GM19455 (cell line): ENCODE data around the gene TFDP1.

Source experiments
- ATAC-seq: cut with Tn5 transposase; IDR thresholded peaks from one replicate; pipeline ENCODE4 v1.9.1; 2021; ENCODE audit not compliant: unreplicated experiment

The TFDP1 gene

DNA sequence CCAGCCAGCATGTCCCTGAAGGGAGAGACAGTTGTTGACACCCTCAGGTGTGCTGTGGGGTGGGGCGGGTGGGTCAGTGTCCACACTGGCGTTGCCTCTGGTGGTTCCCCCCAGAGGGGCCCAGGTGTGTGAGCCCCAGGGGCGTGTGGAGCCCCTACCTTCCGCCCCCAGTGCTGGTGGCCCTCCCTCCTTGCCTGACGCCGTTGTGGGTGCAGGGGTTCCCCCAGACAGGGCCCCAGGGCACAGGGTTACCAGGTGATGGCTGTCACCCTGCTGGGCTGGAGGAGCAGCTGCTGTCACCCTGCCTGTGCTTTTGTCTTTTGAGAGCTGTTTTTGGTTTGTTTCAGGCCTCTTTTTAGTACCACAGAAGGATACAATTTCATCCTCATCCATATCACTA, 46.3 kb downstream of the TFDP1 start:
- no peak for ATAC-seq

DNA sequence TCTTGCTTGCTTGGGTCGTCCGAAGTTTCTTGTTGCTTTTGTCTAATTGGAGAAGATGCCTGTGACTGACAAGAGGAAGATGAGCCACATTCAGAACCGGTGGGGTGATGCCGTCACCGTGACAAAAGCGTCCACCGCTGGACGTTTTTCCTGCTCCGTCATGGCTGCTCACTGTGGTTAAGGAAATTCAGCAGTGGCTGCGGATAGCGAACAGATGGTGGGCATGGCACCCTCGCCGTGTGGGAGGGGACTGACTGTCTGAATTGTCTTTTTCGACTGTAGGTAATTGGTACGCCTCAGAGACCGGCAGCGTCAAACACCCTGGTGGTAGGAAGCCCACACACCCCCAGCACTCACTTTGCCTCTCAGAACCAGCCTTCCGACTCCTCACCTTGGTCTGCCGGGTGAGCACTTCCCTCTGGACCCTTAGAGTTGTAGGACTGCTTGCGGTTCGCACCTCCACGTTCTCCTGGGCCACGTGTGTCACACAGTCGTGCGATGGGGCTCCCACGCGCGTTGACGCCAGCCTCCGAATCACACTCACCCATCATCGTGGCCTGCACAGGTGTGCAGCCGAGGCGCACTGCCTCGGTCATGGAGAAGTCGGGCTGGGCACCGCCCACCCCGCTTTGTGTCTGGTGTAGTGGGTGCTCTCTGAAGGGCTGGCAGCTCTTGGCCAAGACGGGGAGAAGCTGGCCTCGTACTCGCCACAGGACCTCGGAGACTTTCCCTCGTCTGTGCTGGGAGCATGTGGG, 47.0 kb downstream of the TFDP1 start:
- ATAC-seq = no peak

DNA sequence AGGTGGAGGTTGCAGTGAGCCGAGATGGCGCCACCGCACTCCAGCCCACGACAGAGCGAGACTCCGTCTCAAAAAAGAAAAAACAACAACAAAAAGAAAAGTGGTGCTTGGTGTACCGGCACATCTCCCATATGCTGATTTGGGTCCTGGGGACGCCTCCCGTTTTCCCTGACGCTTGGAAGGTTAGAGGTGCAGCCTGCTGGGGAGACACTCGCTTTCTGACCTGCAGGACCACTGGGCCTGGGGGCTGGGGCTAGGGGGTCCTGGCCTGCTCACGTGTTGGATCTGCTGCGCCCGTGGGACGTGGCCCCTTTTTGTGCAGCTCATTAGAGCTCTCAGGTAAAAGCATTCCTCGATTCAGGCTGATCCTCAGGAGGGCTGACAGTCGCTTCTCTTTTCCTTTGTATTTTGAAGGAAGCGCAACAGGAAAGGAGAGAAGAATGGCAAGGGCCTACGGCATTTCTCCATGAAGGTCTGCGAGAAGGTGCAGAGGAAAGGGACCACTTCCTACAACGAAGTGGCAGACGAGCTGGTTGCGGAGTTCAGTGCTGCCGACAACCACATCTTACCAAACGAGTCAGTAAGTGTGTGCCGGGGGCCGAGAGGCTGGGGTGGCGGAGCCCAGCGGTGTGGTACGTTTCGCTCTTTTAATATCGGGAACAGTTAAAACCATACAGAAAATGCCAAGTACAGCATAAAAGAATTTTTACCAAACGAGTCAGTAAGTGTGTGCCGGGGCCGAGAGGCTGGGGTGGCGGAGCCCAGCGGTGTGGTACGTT, 48.3 kb downstream of the TFDP1 start:
- ATAC-seq = no peak

DNA sequence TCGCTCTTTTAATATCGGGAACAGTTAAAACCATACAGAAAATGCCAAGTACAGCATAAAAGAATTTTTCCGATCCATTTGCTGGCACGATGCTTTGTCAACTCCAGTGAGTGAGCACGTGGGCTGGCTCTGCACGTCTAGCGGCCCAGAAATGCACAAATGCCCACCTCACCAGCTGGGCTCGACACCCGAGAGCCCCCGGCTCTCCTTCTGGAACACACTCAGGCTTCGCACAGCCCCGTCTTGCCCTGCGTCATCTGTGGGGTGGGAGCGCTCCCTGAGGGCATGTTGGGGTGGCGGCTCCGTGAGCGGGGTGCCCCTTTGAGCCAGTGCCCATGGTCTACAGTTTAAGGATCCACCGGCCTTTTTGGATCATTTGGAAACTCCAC, 48.9 kb downstream of the TFDP1 start:
- ATAC-seq = no peak

- ATAC-seq = no peak
These were observed 49.9 kb downstream of the TFDP1 start for GRCh38 chr13:113634279-113635047.

- no peak for ATAC-seq
These were observed 50.5 kb downstream of the TFDP1 start for GRCh38 chr13:113635048-113635420.

DNA sequence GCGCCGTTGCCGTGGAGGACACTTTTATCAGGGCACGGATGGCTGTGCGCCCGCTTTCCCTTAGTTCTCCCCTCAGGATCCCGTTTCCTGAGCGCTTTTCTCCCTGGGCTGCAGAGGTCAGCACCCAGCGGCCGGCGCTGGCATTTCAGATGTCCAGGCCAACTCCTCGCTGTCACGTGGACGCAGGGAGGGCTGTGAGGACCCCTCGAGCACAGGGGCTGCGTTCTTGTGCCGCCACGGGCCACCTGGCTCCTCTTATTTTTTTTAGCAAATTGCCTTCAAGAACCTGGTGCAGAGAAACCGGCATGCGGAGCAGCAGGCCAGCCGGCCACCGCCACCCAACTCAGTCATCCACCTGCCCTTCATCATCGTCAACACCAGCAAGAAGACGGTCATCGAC, 51.2 kb downstream of the TFDP1 start:
- ATAC-seq = no peak

- ATAC-seq = no peak
These were observed 51.9 kb downstream of the TFDP1 start for GRCh38 chr13:113636266-113636963.

- ATAC-seq = no peak
These were observed 53.0 kb downstream of the TFDP1 start for GRCh38 chr13:113637262-113638160.

- no peak for ATAC-seq
These were observed 53.7 kb downstream of the TFDP1 start for GRCh38 chr13:113638173-113638746.

DNA sequence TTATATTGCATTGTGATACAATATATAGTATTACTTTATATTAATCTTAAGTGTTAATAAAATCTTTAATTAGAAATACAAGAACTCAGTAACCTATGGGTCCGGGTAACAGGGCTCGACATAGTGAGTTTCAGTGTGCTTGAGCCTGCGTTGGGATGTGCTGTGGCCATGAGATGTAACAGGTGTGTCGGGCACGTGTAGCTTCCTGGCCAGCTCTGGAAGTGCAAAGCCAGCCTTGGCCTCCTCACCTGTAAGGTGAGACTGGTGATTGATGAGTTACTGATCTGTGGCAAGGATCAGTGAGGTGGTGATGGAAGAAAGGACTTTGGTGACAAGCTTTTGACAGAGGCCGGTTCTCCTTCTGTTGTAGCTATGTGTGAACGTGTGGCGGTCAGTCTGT, 54.3 kb downstream of the TFDP1 start:
- no peak for ATAC-seq

- ATAC-seq = no peak
These were observed 55.2 kb downstream of the TFDP1 start for GRCh38 chr13:113639616-113640262.

- ATAC-seq = no peak
These were observed 56.9 kb downstream of the TFDP1 start for GRCh38 chr13:113641426-113641825.

DNA sequence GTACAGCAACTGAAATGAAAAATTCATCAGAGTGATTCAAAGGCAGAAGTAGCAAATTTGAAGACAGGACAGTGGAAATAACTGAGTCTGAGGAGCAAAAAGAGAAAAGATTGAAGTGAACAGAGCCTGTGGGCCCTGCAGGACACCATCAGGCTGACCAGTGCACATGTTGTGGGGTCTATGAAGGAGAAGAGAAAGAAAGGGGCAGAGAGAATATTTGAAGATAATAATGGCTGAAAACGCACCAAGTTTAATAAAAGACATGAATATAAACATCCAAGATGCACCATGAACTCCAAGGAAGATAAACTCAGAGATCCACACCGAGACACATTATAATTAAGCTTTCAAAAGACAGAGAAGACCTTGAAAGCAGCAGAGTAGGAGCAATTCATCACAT, 58.0 kb downstream of the TFDP1 start:
- ATAC-seq = no peak

GRCh38 chr13:113643593-113643992, 59.0 kb downstream of the TFDP1 start:
- ATAC-seq = no peak

GRCh38 chr13:113644800-113645199, 60.2 kb downstream of the TFDP1 start:
- no peak for ATAC-seq

GRCh38 chr13:113645329-113645728, 60.8 kb downstream of the TFDP1 start:
- ATAC-seq = no peak

- ATAC-seq = no peak
These were observed 61.8 kb downstream of the TFDP1 start for GRCh38 chr13:113646376-113646775.

DNA sequence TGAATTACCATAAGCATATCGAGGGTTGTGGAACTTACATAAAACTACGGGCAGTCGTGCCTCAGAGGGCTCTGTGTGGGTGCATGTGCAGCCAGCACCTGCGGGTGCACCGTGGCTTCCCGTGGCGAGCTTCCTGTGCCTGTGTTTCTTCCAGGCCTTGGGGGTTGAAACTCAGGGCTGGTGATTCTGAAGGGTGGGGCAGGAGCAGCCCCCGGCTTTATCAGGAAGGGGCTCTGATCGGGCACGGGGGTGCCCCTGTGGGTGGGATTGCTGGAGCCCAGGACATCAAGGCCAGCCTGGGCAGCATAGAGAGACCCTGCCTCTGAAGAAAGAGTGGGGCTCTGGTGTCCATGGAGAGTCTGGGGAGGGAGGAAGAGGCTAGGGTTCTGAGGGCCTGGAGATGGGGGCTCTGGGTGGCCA, 62.4 kb downstream of the TFDP1 start:
- ATAC-seq = no peak
